ENCODE measurements around the gene IMP4. TPM values are rescaled to one million over a fixed set of nuclear protein-coding genes. Genes with fewer than 3 reads are reported as not detected.

IMP4 gene
- total and polyA plus RNA-seq, 2 of the 8 experiments (the other 6 are each of a cell fraction or from before 2014, with no cell fraction given) = 96.8 to 194 TPM

- H3K4me3 ChIP-seq (ENCODE audit: extremely low read depth in 1 of 4, insufficient read depth in 2 of 4, low read depth in 3 of 4, low read length in 4 of 4) = no peak overlapping the region
- 87% methylated on average over 8 of the region's 8 CpGs; no CpG with 5 or more reads in 1 of the 2 experiments for WGBS, 2 experiments (ENCODE audit: extremely low coverage in 1 of 2, insufficient coverage in 1 of 2, insufficient read length in 1 of 2, insufficient replicate concordance in 2 of 2, low coverage in 1 of 2, low lambda C conversion rate in 2 of 2, missing lambda C conversion rate in 1 of 2)
- no peaks in the 10 kb centered on the region for H3K79me1 ChIP-seq (ENCODE audit: low read depth, low read length)
- H2BK5ac ChIP-seq (ENCODE audit: low read depth, low read length) = no peak overlapping the region
- no peak overlapping the region for H3K9ac ChIP-seq (replicated peaks in 1 of 4; ENCODE audit: extremely low read depth in 1 of 4, low read depth in 3 of 4, low read length in 3 of 4)
- DNase-seq (ENCODE audit: low read depth in 1 of 2, low spot score in 2 of 2) = no peak
- FAIRE-seq = no peak
- H4K91ac ChIP-seq (replicated peaks; ENCODE audit: insufficient read length, low read length) = no peak overlapping the region
- H3K36me3 ChIP-seq (ENCODE audit: control insufficient read depth in 2 of 4, insufficient read depth in 4 of 4, low read length in 3 of 4) = no peaks in the 10 kb centered on the region
- H3K27ac ChIP-seq (ENCODE audit: low read depth, low read length) = no peak overlapping the region
- no peak overlapping the region for H3K4ac ChIP-seq (replicated peaks; ENCODE audit: insufficient read length, low read depth, low read length)
- H2AK5ac ChIP-seq (ENCODE audit: low read depth, low read length) = no peak overlapping the region
- H3K79me2 ChIP-seq (ENCODE audit: control insufficient read depth in 1 of 2, insufficient read depth in 2 of 2, low read length in 2 of 2) = no peaks in the 10 kb centered on the region
- POLR2A ChIA-PET (ENCODE audit: partially characterized antibody) = interaction anchor here (1.9 kb wide), 1 partner anchor 15 kb away, joined by 4 read pairs; no protein-coding TSS in a partner anchor
- no peak overlapping the region for H3K23ac ChIP-seq (ENCODE audit: insufficient read length)
- H3K23me2 ChIP-seq (ENCODE audit: low read depth, low read length) = peaks cover 6% of the 10 kb centered on the region; the same call in 1 of the 2 replicates
- no peak overlapping the region; the same call in 1 of the 2 replicates for H4K8ac ChIP-seq (ENCODE audit: extremely low read depth, insufficient read depth, low read length)
- peak overlapping the region; percentile 80; the same call in 1 of the 2 replicates for H2BK20ac ChIP-seq (ENCODE audit: low read length)
- H2BK120ac ChIP-seq (replicated peaks; ENCODE audit: low read depth, low read length) = no peak overlapping the region
- H3K18ac ChIP-seq (ENCODE audit: extremely low read depth, low read length) = no peak overlapping the region
- no peak overlapping the region for H3K14ac ChIP-seq (ENCODE audit: insufficient read length)
- CTCF ChIA-PET (ENCODE audit: partially characterized antibody) = interaction anchor here (0.7 to 5.2 kb wide), 3 partner anchors 10 to 15 kb away, joined by 3 to 34 read pairs (median 27); no protein-coding TSS in a partner anchor
- H3K4me2 ChIP-seq (ENCODE audit: insufficient read depth in 1 of 2, low read depth in 2 of 2, low read length in 2 of 2) = no peak overlapping the region
- H3K4me1 ChIP-seq (replicated peaks in 1 of 4; ENCODE audit: control insufficient read depth in 3 of 4, insufficient read depth in 4 of 4, low read length in 3 of 4) = peaks cover 0 to 10% (median 3%) of the 10 kb centered on the region in 4 experiments; a peak in 5 of 7 replicates
- no peak overlapping the region for H2BK15ac ChIP-seq (ENCODE audit: low read length)
- H2BK12ac ChIP-seq (ENCODE audit: low read depth, low read length) = no peak overlapping the region
- no peak overlapping the region for H4K5ac ChIP-seq (ENCODE audit: insufficient read length, low read depth, low read length)
- no peak overlapping the region for H3K56ac ChIP-seq (replicated peaks; ENCODE audit: insufficient read length, low read depth, low read length)
- H3K27me3 ChIP-seq (replicated peaks in 1 of 4; ENCODE audit: control insufficient read depth in 3 of 4, extremely low read depth in 1 of 4, insufficient read depth in 3 of 4, low read length in 3 of 4) = peaks cover 0 to 14% (median 8%) of the 10 kb centered on the region in 4 experiments; a peak in 4 of 7 replicates
- no peak overlapping the region for H2AFZ ChIP-seq (ENCODE audit: low read length)
- peaks cover 0 to 3% of the 10 kb centered on the region in 2 experiments for H4K20me1 ChIP-seq (replicated peaks in 1 of 2; ENCODE audit: control insufficient read depth in 1 of 2, insufficient read depth in 2 of 2, low read length in 2 of 2)
- no peaks in the 10 kb centered on the region for H3K9me3 ChIP-seq (ENCODE audit: insufficient read depth in 2 of 2, low read depth in 1 of 2, low read length in 1 of 2)
Measured at GRCh38 chr2:130388221-130388907, 45.7 kb downstream of the IMP4 start.

Measured in H1 (cell line).